Measurements from ENCODE around the gene CCL2.
"Not testable (repeated sequence)": the region's sequence is repeated elsewhere in the genome, so short reads cannot be mapped to it uniquely, and the experiment has no call there.

CCL2 gene

DNA sequence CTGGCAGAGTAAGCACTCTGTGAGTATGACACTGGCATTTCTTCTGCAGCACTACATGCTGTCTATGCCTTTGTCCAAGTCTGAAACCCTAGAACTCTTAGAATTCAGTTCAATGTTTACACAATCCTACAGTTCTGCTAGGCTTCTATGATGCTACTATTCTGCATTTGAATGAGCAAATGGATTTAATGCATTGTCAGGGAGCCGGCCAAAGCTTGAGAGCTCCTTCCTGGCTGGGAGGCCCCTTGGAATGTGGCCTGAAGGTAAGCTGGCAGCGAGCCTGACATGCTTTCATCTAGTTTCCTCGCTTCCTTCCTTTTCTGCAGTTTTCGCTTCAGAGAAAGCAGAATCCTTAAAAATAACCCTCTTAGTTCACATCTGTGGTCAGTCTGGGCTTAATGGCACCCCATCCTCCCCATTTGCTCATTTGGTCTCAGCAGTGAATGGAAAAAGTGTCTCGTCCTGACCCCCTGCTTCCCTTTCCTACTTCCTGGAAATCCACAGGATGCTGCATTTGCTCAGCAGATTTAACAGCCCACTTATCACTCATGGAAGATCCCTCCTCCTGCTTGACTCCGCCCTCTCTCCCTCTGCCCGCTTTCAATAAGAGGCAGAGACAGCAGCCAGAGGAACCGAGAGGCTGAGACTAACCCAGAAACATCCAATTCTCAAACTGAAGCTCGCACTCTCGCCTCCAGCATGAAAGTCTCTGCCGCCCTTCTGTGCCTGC is at the start of gene CCL2:
Gene CCL2, plus strand, starts transcription at position 635 of the 730 bp plus-strand sequence. Its CDS starts 65 bp downstream, at position 700.
- Mint-ChIP-seq H3K27ac (no peak within 1 kb of the TSS), H3K4me3 (no peak within 1 kb of the TSS), H3K36me3 (no peaks in the 10 kb centered on the region), H3K9me3 (ENCODE audit: low read depth) (no peaks in the 10 kb centered on the region), H3K4me1 (ENCODE audit: low read depth) (peaks cover 4% of the 10 kb centered on the region), H3K27me3 (peaks cover 12% of the 10 kb centered on the region)

- H3K27me3 Mint-ChIP-seq = no peaks in the 10 kb centered on the region
- no peaks in the 10 kb centered on the region for H3K36me3 Mint-ChIP-seq
- peaks cover 4% of the 10 kb centered on the region for H3K4me1 Mint-ChIP-seq (ENCODE audit: low read depth)
Measured at GRCh38 chr17:34205401-34205800, 49.7 kb upstream of the CCL2 start.

DNA sequence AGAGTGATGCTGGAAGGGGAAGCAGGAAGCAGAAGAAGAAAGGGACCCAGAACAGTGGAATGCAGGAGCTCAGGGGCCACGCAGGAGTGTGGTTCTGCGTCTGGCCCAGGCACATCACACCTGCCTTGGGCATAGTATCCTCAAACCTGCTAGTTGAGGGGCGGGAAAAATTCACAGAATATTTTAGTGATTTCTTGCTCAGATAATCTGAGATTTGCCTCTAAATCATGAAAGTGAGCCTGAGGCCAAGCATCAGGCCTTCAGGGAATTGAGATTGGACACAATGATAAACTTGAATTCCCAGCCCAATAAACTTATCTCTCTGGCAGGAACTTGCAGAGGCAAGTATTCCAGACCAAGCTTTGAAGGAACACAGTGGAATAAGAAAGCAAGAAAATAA is 48.5 kb upstream of the CCL2 start:
- no peaks in the 10 kb centered on the region for H3K36me3 Mint-ChIP-seq
- H3K27me3 Mint-ChIP-seq = no peaks in the 10 kb centered on the region
- no peak overlapping the region for H3K27ac Mint-ChIP-seq
- no peaks in the 10 kb centered on the region for H3K9me3 Mint-ChIP-seq (ENCODE audit: low read depth)
- no peak overlapping the region for H3K4me3 Mint-ChIP-seq
- no peaks in the 10 kb centered on the region for H3K4me1 Mint-ChIP-seq (ENCODE audit: low read depth)

More at GRCh38 chr17:34205401-34205800, 49.7 kb upstream of the CCL2 start:
- no peaks in the 10 kb centered on the region for H3K9me3 Mint-ChIP-seq (ENCODE audit: low read depth)
- no peak overlapping the region for H3K4me3 Mint-ChIP-seq
- H3K27ac Mint-ChIP-seq = no peak overlapping the region

- H3K27me3 Mint-ChIP-seq = no peaks in the 10 kb centered on the region
- H3K4me3 Mint-ChIP-seq = no peak overlapping the region
- no peaks in the 10 kb centered on the region for H3K4me1 Mint-ChIP-seq (ENCODE audit: low read depth)
- H3K27ac Mint-ChIP-seq = no peak overlapping the region
- H3K9me3 Mint-ChIP-seq (ENCODE audit: low read depth) = no peaks in the 10 kb centered on the region
- H3K36me3 Mint-ChIP-seq = no peaks in the 10 kb centered on the region
Measured at GRCh38 chr17:34207572-34207971, 47.5 kb upstream of the CCL2 start.

DNA sequence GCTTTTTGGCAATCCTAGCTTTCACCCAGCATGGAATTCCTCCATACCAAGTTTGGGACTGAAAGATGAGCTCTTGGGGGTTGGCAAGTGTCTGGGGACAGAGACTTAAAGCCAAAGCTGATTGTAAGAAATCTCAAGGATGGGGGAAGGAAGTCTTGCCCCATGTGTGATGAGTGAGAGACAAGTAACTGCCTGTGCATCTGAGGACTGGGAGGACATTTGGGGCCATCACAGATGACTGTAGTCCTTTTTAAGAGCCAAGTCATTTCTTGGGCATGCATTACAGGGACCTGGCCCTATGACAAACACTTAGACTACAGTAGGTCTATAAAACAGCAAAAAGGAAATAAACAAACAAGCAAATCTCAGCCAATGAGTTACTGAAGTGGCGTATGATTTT is 36.3 kb upstream of the CCL2 start:
- Mint-ChIP-seq H3K4me1 (ENCODE audit: low read depth) (no peaks in the 10 kb centered on the region), H3K36me3 (peaks cover 3% of the 10 kb centered on the region), H3K27me3 (peaks cover 25% of the 10 kb centered on the region), H3K4me3 (no peak overlapping the region), H3K9me3 (ENCODE audit: low read depth) (peaks cover 6% of the 10 kb centered on the region), H3K27ac (no peak overlapping the region)

DNA sequence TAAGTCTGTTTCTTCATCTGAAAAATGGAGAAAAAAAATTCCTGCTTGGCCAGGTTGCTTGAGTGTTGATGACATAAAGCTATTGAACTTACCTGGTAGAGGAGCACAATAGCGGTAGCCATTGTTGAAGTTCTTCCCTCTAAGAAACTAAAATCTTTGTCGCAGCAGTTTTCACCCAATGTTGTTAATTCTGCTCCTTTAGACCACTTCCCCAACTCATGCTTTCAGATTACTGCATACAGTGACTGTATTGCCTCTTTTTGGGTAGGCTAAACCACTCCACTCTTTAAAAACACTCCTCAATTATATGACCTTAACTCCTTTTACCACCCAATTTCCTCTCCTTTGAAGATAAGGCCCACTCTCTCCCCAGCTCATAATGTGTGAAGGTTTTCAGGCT is 35.7 kb upstream of the CCL2 start:
- Mint-ChIP-seq H3K27me3 (peaks cover 22% of the 10 kb centered on the region), H3K4me1 (ENCODE audit: low read depth) (no peaks in the 10 kb centered on the region), H3K9me3 (ENCODE audit: low read depth) (peaks cover 1% of the 10 kb centered on the region), H3K27ac (no peak overlapping the region), H3K36me3 (peaks cover 1% of the 10 kb centered on the region), H3K4me3 (no peak overlapping the region)

GRCh38 chr17:34220045-34220751 is 34.9 kb upstream of the CCL2 start:
- H3K4me1 Mint-ChIP-seq (ENCODE audit: low read depth) = no peaks in the 10 kb centered on the region
- H3K36me3 Mint-ChIP-seq = no peaks in the 10 kb centered on the region
- H3K4me3 Mint-ChIP-seq = no peak overlapping the region
- H3K27ac Mint-ChIP-seq = no peak overlapping the region
- peaks cover 24% of the 10 kb centered on the region for H3K27me3 Mint-ChIP-seq
- no peaks in the 10 kb centered on the region for H3K9me3 Mint-ChIP-seq (ENCODE audit: low read depth)

DNA sequence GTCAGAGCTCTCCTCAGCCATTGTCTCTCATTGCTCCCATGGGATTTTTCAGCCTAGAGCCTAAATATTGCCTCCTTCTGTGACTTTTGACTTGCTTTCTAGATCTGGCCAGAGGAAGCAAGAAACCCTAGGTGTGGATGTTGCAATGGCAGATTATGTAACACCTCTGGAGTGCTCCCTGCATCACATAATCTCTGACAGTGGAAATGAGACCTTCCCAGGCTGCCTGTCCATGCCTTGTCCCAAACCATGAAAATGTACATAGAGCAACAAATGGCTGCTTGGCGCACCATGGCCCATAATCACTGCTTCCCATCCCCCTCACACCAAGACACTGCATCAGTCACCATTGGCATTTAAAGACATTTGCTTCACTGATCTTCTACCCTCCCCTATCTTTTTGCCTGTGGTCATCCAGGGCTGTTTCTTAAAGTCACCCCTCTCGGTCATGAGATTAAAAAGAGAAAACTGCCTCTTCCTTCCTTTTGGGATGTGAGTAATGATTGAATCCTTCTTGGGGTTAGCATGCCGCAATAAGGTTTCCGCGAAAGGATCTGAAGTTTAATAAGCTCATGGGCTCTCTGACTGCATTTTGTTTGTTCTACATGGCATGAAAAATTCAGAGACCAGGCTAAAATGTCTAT is 34.2 kb upstream of the CCL2 start:
- Mint-ChIP-seq H3K4me3 (no peak overlapping the region), H3K27me3 (peaks cover 24% of the 10 kb centered on the region), H3K27ac (no peak overlapping the region), H3K4me1 (ENCODE audit: low read depth) (no peaks in the 10 kb centered on the region), H3K9me3 (ENCODE audit: low read depth) (no peaks in the 10 kb centered on the region), H3K36me3 (no peaks in the 10 kb centered on the region)

- no peak overlapping the region for H3K27ac Mint-ChIP-seq
- no peak overlapping the region for H3K4me3 Mint-ChIP-seq
- H3K27me3 Mint-ChIP-seq = peaks cover 24% of the 10 kb centered on the region
- no peaks in the 10 kb centered on the region for H3K4me1 Mint-ChIP-seq (ENCODE audit: low read depth)
- no peaks in the 10 kb centered on the region for H3K36me3 Mint-ChIP-seq
- H3K9me3 Mint-ChIP-seq (ENCODE audit: low read depth) = no peaks in the 10 kb centered on the region
Measured at GRCh38 chr17:34221411-34221810, 33.7 kb upstream of the CCL2 start.

DNA sequence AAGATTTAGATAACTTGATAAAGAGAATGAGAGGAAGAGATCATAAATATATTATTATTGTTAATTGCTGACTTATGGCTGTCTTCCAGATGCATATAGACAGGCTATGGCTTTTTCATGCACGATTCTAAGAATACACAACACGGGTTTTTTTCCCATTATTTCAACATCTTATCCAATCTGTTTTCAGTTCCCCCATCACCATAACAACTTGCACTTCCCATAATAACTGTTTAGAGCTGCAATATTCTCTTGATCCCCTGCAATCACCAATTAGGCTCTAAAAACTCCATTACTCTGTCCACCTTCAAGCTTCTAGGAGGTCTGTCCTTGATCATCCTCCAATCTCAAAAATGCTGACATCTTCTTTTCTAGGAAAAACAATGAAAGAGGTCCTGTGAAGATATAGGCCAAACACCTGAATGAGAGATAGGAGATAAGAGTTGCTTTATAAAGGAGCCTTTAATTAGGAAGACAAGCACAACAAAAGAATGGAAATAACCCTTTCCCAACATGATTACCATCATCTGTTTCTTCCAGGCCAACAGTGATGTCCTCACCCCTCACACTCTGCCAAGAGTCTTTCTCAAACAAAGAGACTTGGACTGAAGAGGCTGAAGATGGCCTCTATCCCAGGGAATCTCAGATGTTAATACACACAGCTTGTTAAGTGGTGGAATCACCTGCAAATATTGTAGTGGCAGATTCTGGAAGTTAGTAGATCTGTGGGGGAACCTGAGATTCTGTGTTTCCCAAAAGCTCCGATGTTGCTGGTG is 32.2 kb upstream of the CCL2 start:
- Mint-ChIP-seq H3K9me3 (ENCODE audit: low read depth) (no peaks in the 10 kb centered on the region), H3K4me1 (ENCODE audit: low read depth) (no peaks in the 10 kb centered on the region), H3K36me3 (no peaks in the 10 kb centered on the region), H3K27me3 (peaks cover 19% of the 10 kb centered on the region), H3K27ac (no peak overlapping the region), H3K4me3 (no peak overlapping the region)

DNA sequence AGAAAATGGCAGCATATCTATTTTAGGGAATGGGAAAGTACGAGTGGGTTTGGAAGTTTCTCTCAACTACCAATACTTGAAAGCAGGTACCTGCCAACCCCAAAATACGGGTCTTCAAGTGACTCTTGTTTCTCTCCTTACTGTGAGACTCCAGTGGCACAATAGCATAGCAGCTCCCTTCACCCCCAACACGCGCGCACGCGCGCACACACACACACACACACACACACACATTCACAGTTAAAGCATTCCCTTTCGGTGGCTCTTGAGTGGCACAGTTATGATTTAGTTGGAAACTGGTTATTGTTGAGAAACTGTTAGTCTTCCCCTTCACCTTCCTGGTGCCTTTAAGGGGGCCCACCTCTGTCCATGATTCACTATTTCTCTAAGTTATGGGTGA is 30.0 kb upstream of the CCL2 start:
- Mint-ChIP-seq H3K9me3 (ENCODE audit: low read depth) (peaks cover 5% of the 10 kb centered on the region), H3K36me3 (peaks cover 5% of the 10 kb centered on the region), H3K27me3 (peaks cover 19% of the 10 kb centered on the region), H3K27ac (no peak overlapping the region), H3K4me3 (no peak overlapping the region), H3K4me1 (ENCODE audit: low read depth) (no peaks in the 10 kb centered on the region)

GRCh38 chr17:34226011-34226743 is 28.9 kb upstream of the CCL2 start:
- peaks cover 5% of the 10 kb centered on the region for H3K9me3 Mint-ChIP-seq (ENCODE audit: low read depth)
- peaks cover 25% of the 10 kb centered on the region for H3K27me3 Mint-ChIP-seq
- H3K27ac Mint-ChIP-seq = no peak overlapping the region
- H3K4me1 Mint-ChIP-seq (ENCODE audit: low read depth) = no peaks in the 10 kb centered on the region
- H3K4me3 Mint-ChIP-seq = no peak overlapping the region
- H3K36me3 Mint-ChIP-seq = peaks cover 5% of the 10 kb centered on the region

DNA sequence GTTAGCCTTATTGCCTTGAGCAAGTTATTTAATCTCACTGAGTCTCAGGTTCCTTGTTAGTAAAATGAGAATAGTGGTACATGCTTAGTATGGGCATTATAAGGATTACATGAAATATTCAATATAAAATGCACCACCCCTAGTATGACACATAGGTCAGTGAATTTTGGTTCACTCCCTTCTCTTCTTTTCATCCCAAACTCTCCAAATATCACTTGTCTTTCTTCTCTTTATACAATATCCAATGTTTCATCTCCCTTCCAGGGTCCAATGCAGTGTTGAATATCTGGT is 28.4 kb upstream of the CCL2 start:
- Mint-ChIP-seq H3K4me1 (ENCODE audit: low read depth) (no peaks in the 10 kb centered on the region), H3K9me3 (ENCODE audit: low read depth) (peaks cover 5% of the 10 kb centered on the region), H3K36me3 (peaks cover 5% of the 10 kb centered on the region), H3K27me3 (peaks cover 28% of the 10 kb centered on the region), H3K27ac (no peak overlapping the region), H3K4me3 (no peak overlapping the region)

DNA sequence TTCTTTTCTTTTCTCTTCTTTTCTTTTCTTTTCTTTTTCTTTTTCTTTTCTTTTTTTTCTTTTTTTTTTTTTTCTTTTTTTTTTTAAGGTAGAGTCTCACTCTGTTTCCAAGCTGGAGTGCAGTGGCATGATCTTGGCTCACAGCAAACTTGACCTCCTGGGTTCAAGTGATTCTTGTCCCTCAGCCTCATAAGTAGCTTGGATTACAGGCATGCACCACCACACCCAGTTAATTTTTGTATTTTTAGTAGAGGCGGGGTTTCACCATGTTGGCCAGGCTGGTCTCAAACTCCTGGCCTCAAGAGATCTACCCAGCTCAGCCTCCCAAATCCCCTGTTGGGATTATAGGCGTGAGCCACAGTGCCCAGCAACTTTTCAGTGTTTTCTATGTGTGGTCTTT is 27.8 kb upstream of the CCL2 start:
- H3K27ac Mint-ChIP-seq; H3K4me1 Mint-ChIP-seq (ENCODE audit: low read depth); H3K9me3 Mint-ChIP-seq (ENCODE audit: low read depth); H3K36me3 Mint-ChIP-seq; H3K4me3 Mint-ChIP-seq: not testable (repeated sequence)
- peaks cover 24% of the 10 kb centered on the region for H3K27me3 Mint-ChIP-seq
